ENCODE data around the gene CTCF.

CTCF gene

DNA sequence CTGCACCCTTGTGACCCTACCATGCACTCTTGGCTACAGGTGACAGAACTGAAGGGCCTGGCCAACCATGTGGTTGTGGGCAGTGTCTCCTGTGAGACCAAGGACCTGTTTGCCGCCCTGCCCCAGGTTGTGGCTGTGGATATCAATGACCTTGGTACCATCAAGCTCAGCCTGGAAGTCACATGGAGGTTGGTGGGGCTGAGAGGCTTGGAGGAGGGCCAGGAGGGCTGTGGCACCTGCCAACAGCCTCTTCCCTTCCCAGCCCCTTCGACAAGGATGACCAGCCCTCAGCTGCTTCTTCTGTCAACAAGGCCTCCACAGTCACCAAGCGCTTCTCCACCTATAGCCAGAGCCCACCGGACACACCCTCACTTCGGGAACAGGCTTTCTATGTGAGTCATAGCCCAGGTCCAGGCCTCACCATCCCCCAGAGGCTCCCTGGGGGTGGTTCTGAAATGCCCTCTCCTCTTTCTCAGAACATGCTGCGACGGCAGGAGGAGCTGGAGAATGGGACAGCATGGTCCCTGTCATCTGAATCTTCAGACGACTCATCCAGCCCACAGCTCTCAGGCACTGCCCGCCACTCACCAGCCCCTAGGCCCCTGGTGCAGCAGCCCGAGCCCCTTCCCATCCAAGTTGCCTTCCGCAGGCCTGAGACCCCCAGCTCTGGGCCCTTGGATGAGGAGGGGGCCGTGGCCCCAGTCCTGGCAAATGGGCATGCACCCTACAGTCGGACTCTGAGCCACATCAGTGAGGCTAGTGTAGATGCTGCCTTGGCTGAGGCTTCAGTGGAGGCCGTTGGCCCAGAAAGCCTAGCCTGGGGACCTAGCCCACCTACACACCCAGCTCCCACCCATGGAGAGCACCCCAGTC is 20.7 kb upstream of the CTCF start:
- no peak for TF ChIP-seq CTCF (IDR thresholded peaks at IDR 0.05; ENCODE audit: low read depth, low read length)
- no peak overlapping the region for H3K4me3 ChIP-seq (ENCODE audit: low read depth, low read length)

GRCh38 chr16:67542464-67542863 is 19.9 kb upstream of the CTCF start:
- no peak overlapping the region for H3K4me3 ChIP-seq (ENCODE audit: low read depth, low read length)

DNA sequence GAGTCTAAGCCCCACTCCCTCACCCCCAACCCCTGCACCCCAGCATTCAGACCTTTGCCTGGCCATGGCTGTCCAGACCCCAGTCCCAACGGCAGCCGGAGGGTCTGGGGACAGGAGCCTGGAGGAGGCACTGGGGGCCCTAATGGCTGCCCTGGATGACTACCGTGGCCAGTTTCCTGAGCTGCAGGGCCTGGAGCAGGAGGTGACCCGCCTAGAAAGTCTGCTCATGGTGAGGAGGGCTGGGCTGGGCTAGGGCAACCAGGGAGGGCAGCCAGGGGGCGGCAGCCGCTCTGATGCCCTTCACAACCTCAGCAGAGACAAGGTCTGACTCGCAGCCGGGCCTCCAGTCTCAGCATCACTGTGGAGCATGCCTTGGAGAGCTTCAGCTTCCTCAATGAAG is 19.3 kb upstream of the CTCF start:
- no peak for TF ChIP-seq CTCF (IDR thresholded peaks at IDR 0.05; ENCODE audit: low read depth, low read length)
- H3K4me3 ChIP-seq (ENCODE audit: low read depth, low read length) = no peak overlapping the region

More at GRCh38 chr16:67542464-67542863, 19.9 kb upstream of the CTCF start:
- TF ChIP-seq CTCF (IDR thresholded peaks at IDR 0.05; ENCODE audit: low read depth, low read length) = no peak

- no peak overlapping the region for H3K4me3 ChIP-seq (ENCODE audit: low read depth, low read length)
- no peak for TF ChIP-seq CTCF (IDR thresholded peaks at IDR 0.05; ENCODE audit: low read depth, low read length)
Observed at GRCh38 chr16:67543582-67543981, 18.7 kb upstream of the CTCF start.

DNA sequence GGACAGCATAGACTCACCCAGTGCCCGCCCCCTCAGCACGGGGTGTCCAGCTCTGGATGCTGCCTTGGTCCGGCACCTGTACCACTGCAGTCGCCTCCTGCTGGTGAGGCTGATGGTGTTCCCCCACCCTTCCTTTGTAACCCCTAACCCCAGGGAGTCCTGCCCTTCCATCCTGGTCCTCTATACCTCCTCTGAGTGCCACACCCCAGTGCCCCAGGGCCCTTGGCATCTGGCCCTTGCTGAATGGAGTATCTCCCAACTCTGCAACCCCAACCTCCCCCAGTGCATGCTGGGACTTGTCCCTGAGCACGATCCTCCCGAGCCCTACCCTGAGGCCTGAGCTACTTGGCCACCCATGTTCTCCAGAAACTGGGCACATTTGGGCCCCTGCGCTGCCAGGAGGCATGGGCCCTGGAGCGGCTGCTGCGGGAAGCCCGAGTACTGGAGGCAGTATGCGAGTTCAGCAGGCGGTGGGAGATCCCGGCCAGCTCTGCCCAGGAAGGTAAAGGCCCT is 17.9 kb upstream of the CTCF start:
- no peak overlapping the region for H3K4me3 ChIP-seq (ENCODE audit: low read depth, low read length)
- TF ChIP-seq CTCF (IDR thresholded peaks at IDR 0.05; ENCODE audit: low read depth, low read length) = no peak

GRCh38 chr16:67544844-67545664 is 17.3 kb upstream of the CTCF start:
- TF ChIP-seq CTCF (IDR thresholded peaks at IDR 0.05; ENCODE audit: low read depth, low read length) = no peak
- H3K4me3 ChIP-seq (ENCODE audit: low read depth, low read length) = no peak overlapping the region

- no peak for TF ChIP-seq CTCF (IDR thresholded peaks at IDR 0.05; ENCODE audit: low read depth, low read length)
- no peak overlapping the region for H3K4me3 ChIP-seq (ENCODE audit: low read depth, low read length)
Observed at GRCh38 chr16:67545665-67546024, 16.7 kb upstream of the CTCF start.

Measured in WI38 (cell line).